Suprapubic skin (tissue), 4 donors: Measurements from ENCODE around the gene HTR2B. TPM values are rescaled to one million over a fixed set of nuclear protein-coding genes. Genes with fewer than 3 reads are reported as not detected.
A peak's percentile ranks its signal among the peaks of the same experiment; 100 is the strongest.

Experiments used
- DNase-seq, 2 donors: peaks; one replicate each; pipeline ENCODE4 v3.0.0-alpha.2; 2019; ENCODE audit warnings: low spot score in 2 of 2
- H3K27ac ChIP-seq: fragments of 200-600 bp; sonication (generic); one replicate; pipeline ENCODE4 v1.5.1; 2019
- H3K27me3 ChIP-seq: fragments of 200-600 bp; sonication (generic); one replicate; pipeline ENCODE4 v1.5.1; 2019
- H3K36me3 ChIP-seq: fragments of 200-600 bp; sonication (generic); one replicate; pipeline ENCODE4 v1.5.1; 2019
- H3K4me1 ChIP-seq: fragments of 200-600 bp; sonication (generic); one replicate; pipeline ENCODE4 v1.5.1; 2019
- H3K4me3 ChIP-seq: fragments of 200-600 bp; sonication (generic); one replicate; pipeline ENCODE4 v1.5.1; 2019; ENCODE audit warnings: mild to moderate bottlenecking
- H3K9me3 ChIP-seq: fragments of 200-600 bp; sonication (generic); one replicate; pipeline ENCODE4 v1.5.1; 2019
- EP300 ChIP-seq: sonication (generic); formaldehyde crosslinking; IDR thresholded peaks from one replicate; pipeline ENCODE4 v1.6.1; 2017; ENCODE audit warnings: antibody characterized with exemption
- POLR2A ChIP-seq, 2 donors: fragments of 450-650 bp; IDR thresholded peaks; one replicate each; pipeline ENCODE4 v1.6.1; 2017; ENCODE audit warnings: antibody characterized with exemption in 2 of 2, mild to moderate bottlenecking in 2 of 2, moderate library complexity in 2 of 2
- POLR2AphosphoS5 ChIP-seq, 3 donors: sonication (generic); formaldehyde crosslinking; IDR thresholded peaks; one replicate each; pipeline ENCODE4 v1.6.1; 2017; ENCODE audit warnings: antibody characterized with exemption in 3 of 3
- WGBS: methylation state at CpG from one replicate; pipeline ENCODE4 v1.1.5; 2018; 5-methylcytosine and 5-hydroxymethylcytosine counted together
- total RNA-seq, 4 donors: library from RNA; depleted of rRNA; stranded (reverse); fragments of >200 nt; gene quantifications; one replicate each; pipeline ENCODE4 v1.1.0, GENCODE V29; 2016
- TF ChIP-seq, protein P1 (sequence below), 2 donors: fragments of 200-600 bp in 1 of 2; fragments of 450-650 bp in 1 of 2; sonication (generic) in 1 of 2; IDR thresholded peaks; one replicate each; pipeline ENCODE4 v1.5.1; 2016 to 2019; ENCODE audit warnings: antibody characterized with exemption in 2 of 2, mild to moderate bottlenecking in 1 of 2, moderate library complexity in 1 of 2

HTR2B gene
- total RNA-seq, 4 donors from 2014 or later: not detected

DNA sequence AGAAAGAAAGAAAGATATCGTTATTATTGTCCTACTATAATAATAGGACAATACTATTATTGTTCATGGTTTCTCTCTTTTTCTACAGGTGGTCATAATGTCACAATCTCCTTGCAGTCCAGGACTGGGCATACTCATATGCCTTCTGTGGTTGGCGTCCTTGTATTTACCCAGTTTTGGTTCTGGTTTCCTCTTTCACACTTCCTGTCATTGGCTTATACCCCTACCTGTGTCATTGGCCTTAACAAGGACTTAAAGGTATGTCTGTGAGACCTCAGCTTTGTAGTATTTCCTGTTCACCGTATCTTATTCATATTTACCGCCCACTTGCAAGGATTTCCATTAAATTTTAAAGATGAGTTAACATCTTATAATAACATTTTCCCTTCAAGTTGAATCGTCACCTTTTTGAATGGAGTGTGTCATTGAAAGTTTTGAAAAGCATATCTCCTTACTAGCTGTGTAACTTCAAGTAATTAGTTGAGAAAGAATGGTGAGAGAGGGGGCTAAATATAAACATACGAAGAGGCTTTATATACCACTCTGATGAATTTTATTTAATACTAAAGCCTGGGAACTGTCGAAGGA lies 36.5 kb upstream of the HTR2B start:
- H3K4me1 ChIP-seq: peaks cover 13% of the 10 kb centered on the region
- H3K36me3 ChIP-seq: peaks cover 13% of the 10 kb centered on the region
- H3K9me3 ChIP-seq: no peaks in the 10 kb centered on the region
- no peak overlapping the region for H3K4me3 ChIP-seq
- no peaks in the 10 kb centered on the region for H3K27me3 ChIP-seq
- peak overlapping the region; percentile 75 for H3K27ac ChIP-seq
- TF ChIP-seq EP300: no peak
- TF ChIP-seq POLR2A (IDR thresholded peaks at IDR 0.05): no peak
- no peak for TF ChIP-seq POLR2AphosphoS5 (IDR thresholded peaks at IDR 0.05)
- TF ChIP-seq, protein P1, sequence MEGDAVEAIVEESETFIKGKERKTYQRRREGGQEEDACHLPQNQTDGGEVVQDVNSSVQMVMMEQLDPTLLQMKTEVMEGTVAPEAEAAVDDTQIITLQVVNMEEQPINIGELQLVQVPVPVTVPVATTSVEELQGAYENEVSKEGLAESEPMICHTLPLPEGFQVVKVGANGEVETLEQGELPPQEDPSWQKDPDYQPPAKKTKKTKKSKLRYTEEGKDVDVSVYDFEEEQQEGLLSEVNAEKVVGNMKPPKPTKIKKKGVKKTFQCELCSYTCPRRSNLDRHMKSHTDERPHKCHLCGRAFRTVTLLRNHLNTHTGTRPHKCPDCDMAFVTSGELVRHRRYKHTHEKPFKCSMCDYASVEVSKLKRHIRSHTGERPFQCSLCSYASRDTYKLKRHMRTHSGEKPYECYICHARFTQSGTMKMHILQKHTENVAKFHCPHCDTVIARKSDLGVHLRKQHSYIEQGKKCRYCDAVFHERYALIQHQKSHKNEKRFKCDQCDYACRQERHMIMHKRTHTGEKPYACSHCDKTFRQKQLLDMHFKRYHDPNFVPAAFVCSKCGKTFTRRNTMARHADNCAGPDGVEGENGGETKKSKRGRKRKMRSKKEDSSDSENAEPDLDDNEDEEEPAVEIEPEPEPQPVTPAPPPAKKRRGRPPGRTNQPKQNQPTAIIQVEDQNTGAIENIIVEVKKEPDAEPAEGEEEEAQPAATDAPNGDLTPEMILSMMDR (IDR thresholded peaks at IDR 0.05): no peak
- no peak for DNase-seq
- WGBS: 85% methylated on average over 7 of the region's 7 CpGs

DNA sequence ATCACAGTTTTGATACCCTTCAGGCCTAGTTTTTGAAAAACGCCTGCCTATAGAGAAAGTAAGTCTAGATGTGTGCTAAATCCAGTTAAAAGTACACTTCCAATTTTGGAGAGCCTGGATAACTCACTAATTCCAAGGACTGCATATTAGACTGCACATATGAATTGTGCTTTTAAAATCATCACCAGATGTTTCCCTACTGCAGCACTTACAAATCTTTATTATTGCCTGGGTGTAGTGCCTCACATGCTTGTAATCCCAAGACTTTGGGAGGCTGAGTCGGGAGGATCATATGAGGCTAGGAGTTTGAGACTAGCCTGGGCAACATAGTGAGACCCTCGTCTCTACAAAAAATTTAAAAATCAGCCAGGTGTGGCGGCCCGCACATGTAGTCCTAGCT lies 35.9 kb upstream of the HTR2B start:
- Histone ChIP-seq H3K9me3 (no peaks in the 10 kb centered on the region), H3K4me3 (no peak overlapping the region), H3K4me1 (peaks cover 13% of the 10 kb centered on the region), H3K36me3 (peaks cover 6% of the 10 kb centered on the region), H3K27ac (peak overlapping the region; percentile 75), H3K27me3 (no peaks in the 10 kb centered on the region)
- TF ChIP-seq POLR2A (IDR thresholded peaks at IDR 0.05) (no peak), EP300 (no peak), POLR2AphosphoS5 (IDR thresholded peaks at IDR 0.05) (no peak)
- TF ChIP-seq, protein P1 (IDR thresholded peaks at IDR 0.05): no peak
- 92% methylated on average over 5 of the region's 5 CpGs for WGBS
- DNase-seq: no peak

DNA sequence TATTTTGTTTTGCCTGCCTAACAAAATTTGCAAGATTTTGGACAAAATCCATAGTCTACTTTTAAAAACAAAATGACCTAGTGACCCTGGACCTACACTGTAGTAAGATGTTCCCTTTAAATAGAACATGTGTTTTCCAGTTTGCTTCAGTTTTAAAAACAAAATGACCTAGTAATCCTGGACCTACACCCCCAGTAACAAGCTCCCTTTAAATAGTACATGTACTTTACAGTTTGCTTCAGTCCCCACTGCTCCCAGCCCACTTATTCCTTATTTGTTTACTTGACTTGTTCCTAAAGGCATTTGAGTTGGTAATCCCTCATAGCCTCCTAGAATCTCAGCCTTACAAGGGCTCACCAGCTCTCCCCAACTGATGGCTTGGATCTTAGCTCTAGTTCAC lies 34.5 kb upstream of the HTR2B start:
- no peaks in the 10 kb centered on the region for H3K27me3 ChIP-seq
- no peak overlapping the region for H3K27ac ChIP-seq
- TF ChIP-seq POLR2A (IDR thresholded peaks at IDR 0.05) (no peak), POLR2AphosphoS5 (IDR thresholded peaks at IDR 0.05) (no peak), EP300 (no peak)
- TF ChIP-seq, protein P1 (IDR thresholded peaks at IDR 0.05): no peak
- H3K4me1 ChIP-seq: peaks cover 13% of the 10 kb centered on the region
- no peak overlapping the region for H3K4me3 ChIP-seq
- peaks cover 7% of the 10 kb centered on the region for H3K36me3 ChIP-seq
- no peak for DNase-seq
- no peaks in the 10 kb centered on the region for H3K9me3 ChIP-seq

DNA sequence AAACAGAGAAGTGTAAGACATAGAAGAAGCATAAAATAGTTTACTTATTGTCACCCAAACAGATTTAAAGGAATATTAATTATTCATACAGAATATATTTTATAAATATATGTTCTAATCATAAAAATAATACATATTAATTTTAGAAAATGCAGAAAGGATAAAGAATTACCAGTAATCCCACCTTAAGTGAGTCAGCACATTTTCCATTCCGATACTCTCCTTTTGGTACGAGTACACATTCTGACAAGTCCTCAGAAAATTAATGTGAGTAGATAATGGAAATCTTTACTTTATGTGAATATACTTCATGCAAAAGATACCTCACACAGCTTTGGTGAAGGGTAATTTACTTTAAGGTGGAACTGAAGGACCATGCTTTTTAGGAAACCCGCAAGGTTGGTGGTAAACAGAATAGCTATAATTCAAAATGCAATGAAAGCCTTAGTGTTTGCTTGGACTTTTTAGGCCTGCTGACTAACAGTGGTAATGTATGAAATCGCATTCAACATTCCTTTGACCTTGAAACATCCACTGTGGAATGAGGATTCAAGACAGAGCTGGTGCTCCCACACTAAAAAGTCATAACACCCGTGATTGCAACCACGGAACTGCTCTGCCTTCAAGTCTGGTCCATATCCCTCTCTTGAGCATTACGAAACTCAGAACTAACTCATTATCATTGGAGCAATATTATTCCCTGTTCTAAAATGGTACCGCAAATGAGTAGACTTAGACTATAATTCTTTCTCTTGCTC lies 28.1 kb upstream of the HTR2B start:
- H3K27me3 ChIP-seq: no peaks in the 10 kb centered on the region
- peaks cover 33% of the 10 kb centered on the region for H3K36me3 ChIP-seq
- H3K9me3 ChIP-seq: no peaks in the 10 kb centered on the region
- DNase-seq: no peak
- no peaks in the 10 kb centered on the region for H3K4me1 ChIP-seq
- WGBS: 92% methylated on average over 8 of the region's 8 CpGs
- no peak overlapping the region for H3K4me3 ChIP-seq
- TF ChIP-seq POLR2A (IDR thresholded peaks at IDR 0.05) (no peak), POLR2AphosphoS5 (IDR thresholded peaks at IDR 0.05) (no peak), EP300 (no peak)
- TF ChIP-seq, protein P1 (IDR thresholded peaks at IDR 0.05): no peak
- no peak overlapping the region for H3K27ac ChIP-seq

DNA sequence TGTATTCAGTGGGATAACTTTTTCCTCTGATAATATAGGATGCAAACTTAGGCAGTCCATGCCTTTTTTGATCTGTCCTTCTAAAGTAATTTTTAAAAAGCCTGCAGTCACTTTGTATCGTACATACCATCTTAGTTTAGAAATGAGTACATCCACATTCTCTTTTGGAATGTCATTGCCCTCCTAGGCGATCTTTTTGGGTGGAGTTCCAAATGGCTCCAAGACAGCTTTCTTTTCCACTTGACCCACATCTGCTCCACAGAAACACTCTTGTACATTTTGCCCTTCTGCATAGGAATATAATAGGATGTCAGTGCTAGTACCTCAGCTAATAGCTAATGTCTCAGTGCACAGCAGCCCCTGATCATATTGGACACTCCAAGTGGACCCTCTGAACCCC lies 21.8 kb upstream of the HTR2B start:
- TF ChIP-seq, protein P1 (IDR thresholded peaks at IDR 0.05): no peak
- TF ChIP-seq POLR2AphosphoS5 (IDR thresholded peaks at IDR 0.05) (no peak), POLR2A (IDR thresholded peaks at IDR 0.05) (no peak), EP300 (no peak)
- Histone ChIP-seq H3K27ac (no peak overlapping the region), H3K36me3 (peaks cover 25% of the 10 kb centered on the region), H3K9me3 (no peaks in the 10 kb centered on the region), H3K4me3 (no peak overlapping the region), H3K27me3 (no peaks in the 10 kb centered on the region), H3K4me1 (no peaks in the 10 kb centered on the region)
- DNase-seq: no peak
- 80% methylated on average over 2 of the region's 2 CpGs for WGBS
